ENCODE data around the gene XRN2.

XRN2 gene

GRCh38 chr20:21437248-21437647 lies 134.1 kb downstream of the XRN2 start:
- no peak overlapping the region for H2AFZ ChIP-seq
- no peaks in the 10 kb centered on the region for H3K4me1 ChIP-seq
- no peaks in the 10 kb centered on the region for H3K27me3 ChIP-seq (ENCODE audit: control insufficient read depth, insufficient read depth, low read length)
- H3K4me2 ChIP-seq (ENCODE audit: low read length), result no peak overlapping the region
- no peak overlapping the region for H3K27ac ChIP-seq
- H3K9me3 ChIP-seq (ENCODE audit: control insufficient read depth, low read length), result no peaks in the 10 kb centered on the region
- no peaks in the 10 kb centered on the region for H3K79me2 ChIP-seq
- H3K36me3 ChIP-seq (ENCODE audit: control insufficient read depth, insufficient read depth, low read length), result no peaks in the 10 kb centered on the region
- TF ChIP-seq CTCF (IDR thresholded peaks at IDR 0.05), result no peak
- H3K9ac ChIP-seq, result no peak overlapping the region
- no peak overlapping the region for H3K4me3 ChIP-seq (ENCODE audit: low read depth, low read length)

- no peaks in the 10 kb centered on the region for H3K79me2 ChIP-seq
- H3K4me1 ChIP-seq, result no peaks in the 10 kb centered on the region
- no peak overlapping the region for H3K4me3 ChIP-seq (ENCODE audit: low read depth, low read length)
- no peak overlapping the region for H2AFZ ChIP-seq
- no peaks in the 10 kb centered on the region for H3K36me3 ChIP-seq (ENCODE audit: control insufficient read depth, insufficient read depth, low read length)
- no peaks in the 10 kb centered on the region for H3K9me3 ChIP-seq (ENCODE audit: control insufficient read depth, low read length)
- no peaks in the 10 kb centered on the region for H3K27me3 ChIP-seq (ENCODE audit: control insufficient read depth, insufficient read depth, low read length)
- H3K9ac ChIP-seq, result no peak overlapping the region
- H3K27ac ChIP-seq, result no peak overlapping the region
- no peak overlapping the region for H3K4me2 ChIP-seq (ENCODE audit: low read length)
- TF ChIP-seq CTCF (IDR thresholded peaks at IDR 0.05), result no peak
Observed at GRCh38 chr20:21437816-21438215, 134.7 kb downstream of the XRN2 start.
